Activated T-helper 9 cell treated with anti-CD3 and anti-CD28 coated beads, Interleukin-2, amount 50 U/mL, for 16 hours (primary cell): ENCODE data around the gene PRSS16.
"Not testable (repeated sequence)": the region's sequence is repeated elsewhere in the genome, so short reads cannot be mapped to it uniquely, and the experiment has no call there.

Experiments
- DNase-seq: peaks from one replicate; pipeline ENCODE4 v3.0.0-alpha.2; 2020; ENCODE audit warnings: low read depth

The PRSS16 gene

DNA sequence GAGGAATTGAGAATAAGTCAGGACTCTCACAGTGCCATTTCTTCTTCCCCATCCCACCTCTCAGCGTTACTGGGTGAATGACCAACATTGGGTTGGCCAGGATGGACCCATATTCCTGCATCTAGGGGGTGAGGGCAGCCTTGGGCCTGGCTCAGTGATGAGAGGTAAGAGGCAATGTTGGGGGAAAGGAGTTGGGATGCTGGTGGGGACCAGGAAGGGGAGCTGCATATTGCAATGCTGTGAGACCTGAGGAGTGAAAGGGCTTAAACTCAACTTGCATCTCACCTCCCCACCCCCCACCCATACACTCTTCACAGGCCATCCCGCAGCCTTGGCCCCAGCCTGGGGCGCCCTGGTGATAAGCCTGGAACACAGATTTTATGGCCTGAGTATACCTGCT lies 1.3 kb downstream of the PRSS16 start:
- no peak for DNase-seq

- no peak for DNase-seq
These were observed 3.0 kb downstream of the PRSS16 start for GRCh38 chr6:27250277-27251111.

- peak; percentile 59 for DNase-seq
These were observed 3.7 kb downstream of the PRSS16 start for GRCh38 chr6:27251112-27251605.

- peak; percentile 58 for DNase-seq
These were observed 4.2 kb downstream of the PRSS16 start for GRCh38 chr6:27251606-27252251.

DNA sequence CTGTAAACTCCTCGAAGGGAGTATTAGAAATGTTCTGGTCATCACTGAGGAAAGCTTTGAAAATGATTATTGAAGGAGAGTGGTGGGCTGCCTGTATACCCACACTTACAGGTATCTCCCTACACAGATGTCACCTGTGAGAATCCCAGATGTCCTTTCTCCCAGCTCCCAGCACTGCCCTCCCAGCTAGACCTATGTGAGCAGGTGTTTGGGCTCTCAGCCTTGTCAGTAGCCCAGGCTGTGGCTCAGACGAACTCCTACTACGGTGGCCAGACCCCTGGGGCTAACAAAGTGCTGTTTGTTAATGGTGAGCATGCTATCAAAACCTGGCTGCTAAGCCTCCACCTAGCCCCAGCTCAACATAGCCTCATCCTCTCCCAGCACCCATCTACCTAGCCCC lies 7.1 kb downstream of the PRSS16 start:
- DNase-seq, result no peak

- DNase-seq, result no peak
These were observed 8.4 kb downstream of the PRSS16 start for GRCh38 chr6:27255866-27256265.

DNA sequence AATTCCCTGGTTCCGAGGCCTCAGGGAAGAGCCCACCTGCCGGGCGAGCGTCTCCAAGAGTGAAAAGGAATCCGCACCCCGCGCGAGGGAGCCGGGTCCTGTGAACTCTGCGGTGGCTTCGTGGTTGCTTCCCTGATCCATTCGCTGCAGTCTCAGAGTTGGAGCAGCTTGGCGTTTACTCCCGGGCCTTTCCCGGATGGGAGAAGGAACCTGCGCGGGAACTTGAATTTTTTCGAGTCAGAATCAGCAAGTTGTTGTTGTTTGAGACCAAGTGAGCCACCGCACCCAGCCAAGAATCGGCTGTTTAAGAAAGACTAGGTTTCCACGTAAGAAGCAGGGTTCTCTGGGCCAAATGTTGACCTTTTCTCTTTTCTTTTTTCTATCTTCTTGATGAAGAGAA lies 12.9 kb downstream of the PRSS16 start:
- no peak for DNase-seq

GRCh38 chr6:27260836-27261375 lies 13.4 kb downstream of the PRSS16 start:
- DNase-seq, result no peak

GRCh38 chr6:27263886-27264285 lies 16.4 kb downstream of the PRSS16 start:
- DNase-seq, result no peak

GRCh38 chr6:27267003-27267402 lies 19.5 kb downstream of the PRSS16 start:
- DNase-seq, result not testable (repeated sequence)

DNA sequence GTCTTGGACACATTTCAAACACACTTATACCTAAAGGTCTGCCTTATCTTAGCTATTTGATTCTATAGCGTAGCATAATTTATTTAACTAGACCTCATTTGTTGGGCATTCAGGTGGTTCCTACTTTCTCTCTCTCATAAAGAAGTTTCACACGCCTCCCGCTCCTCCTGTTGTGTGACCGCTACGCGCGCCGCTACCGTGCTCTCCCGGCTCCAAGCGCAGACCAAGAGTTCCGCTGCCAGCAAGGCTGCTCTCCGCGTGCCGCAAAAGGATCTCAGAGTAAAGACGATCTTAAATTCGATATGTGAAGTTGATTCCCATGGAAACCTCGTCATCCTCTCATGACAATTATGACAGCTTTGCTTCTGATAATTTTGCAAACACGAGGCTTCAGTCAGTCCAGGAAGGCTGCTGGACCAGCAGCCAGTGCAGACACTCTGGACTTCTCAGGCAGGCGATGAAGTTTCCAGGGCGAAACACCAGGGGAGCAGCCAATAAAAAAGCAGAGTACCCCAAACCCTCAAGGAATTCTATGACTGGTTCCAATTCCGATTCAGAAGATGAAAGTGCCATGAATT lies 20.4 kb downstream of the PRSS16 start:
- DNase-seq, result no peak

DNA sequence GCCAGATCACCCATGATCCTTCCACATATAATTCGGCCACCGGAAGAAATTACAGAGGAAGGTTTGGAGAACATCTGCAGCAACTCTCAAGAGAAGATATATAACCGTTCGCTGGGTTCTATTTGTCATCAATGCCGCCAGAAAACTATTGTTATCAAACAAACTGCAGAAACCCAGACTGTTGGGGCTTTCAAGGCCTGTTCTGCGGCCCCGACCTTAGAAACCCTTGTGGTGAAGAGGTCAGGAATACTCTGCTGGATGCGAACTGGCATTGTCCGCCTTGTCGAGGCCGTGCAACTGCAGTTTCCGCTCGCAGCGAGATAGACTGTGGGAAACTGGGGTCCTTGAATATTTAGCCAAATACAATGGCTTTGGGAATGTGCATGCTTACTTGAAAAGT lies 21.3 kb downstream of the PRSS16 start:
- no peak for DNase-seq

GRCh38 chr6:27273783-27274182 lies 26.3 kb downstream of the PRSS16 start:
- no peak for DNase-seq

DNA sequence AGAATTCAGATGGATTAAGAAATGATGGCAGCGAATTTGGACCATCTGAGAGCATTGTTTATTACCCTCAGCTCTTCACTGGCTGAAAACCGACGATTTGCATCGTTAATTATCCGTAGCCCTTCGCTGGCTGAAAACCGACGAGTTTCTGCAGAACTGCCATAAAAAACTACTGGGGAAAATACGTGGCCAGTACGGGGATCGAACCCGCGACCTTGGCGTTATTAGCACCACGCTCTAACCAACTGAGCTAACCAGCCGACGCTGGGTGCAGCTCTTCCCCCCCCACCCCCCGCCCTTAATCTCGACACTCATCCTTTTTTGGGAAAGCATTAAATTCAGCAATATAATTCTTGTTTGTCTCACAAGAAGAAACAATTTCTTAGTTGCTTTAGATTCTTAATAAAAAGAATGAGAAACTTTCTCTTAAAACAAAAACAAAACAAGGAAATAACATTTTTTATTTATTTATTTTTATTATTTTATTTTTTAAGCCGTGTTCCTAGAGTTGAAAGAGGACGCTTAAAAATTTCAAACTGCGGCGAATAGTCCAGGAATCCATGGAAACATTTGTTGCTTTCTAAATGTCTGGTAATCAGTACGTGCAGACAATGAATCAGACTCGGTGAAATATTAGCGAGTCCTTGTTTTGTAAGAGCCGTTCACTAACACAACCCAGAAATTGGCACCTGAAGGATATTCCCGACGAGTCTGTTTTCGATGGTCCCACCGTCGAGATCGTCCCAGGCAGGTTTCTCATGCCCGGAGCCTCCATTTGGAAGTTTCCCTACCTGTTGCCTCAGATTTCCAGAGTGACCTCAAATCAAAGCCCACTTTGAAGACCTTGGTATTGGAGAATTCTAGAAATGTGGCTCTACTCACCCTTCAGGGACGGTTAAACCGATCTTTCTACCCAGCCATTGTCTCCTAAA lies 27.8 kb downstream of the PRSS16 start:
- DNase-seq, result no peak

DNA sequence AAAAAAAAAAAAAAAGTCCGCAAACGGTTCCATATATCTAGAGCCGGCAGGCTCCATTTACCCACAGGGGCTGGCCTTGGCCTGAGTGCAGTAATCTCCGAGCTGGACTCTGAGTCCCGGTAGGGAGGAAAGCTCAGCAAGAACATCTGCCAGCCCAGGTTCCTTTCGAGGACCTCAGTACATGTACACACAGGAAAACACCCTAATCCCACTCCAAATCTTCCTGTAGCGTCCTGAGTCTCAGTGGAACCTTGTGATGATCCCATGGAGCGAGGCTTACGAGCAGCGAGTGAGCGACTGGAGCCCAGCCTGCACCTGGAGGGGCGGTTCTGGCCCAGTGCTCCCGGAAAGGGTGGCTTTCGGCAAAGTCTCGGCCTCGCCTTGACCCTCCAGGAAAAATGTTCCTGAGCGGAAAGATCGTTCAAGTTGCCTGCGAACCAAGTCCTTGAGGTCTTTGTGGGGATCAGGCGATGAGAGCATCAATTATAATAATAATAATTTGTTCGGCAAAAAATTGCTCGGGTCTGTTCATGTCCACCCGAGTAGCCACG lies 32.1 kb downstream of the PRSS16 start:
- no peak for DNase-seq

DNA sequence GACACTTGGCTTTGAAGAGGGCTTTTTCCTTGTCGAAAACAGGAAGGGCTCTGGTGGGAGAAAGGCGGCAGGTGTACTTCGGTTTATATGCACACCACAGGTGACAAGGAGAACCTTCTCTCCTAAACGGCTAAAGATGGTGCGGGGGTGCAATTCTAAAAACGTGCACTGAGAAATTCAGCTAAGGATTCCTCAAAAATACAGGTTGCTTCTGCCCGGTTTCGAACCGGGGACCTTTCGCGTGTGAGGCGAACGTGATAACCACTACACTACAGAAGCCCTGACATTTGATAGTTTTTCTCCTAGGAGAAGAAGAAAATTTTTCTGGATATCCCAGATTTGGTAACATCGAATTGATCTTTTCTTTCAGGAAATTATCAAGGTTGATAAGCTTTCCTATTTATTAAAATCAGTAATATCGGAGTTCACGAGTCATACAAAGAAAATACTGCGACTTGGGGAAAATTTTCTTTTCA lies 32.6 kb downstream of the PRSS16 start:
- DNase-seq, result no peak

DNA sequence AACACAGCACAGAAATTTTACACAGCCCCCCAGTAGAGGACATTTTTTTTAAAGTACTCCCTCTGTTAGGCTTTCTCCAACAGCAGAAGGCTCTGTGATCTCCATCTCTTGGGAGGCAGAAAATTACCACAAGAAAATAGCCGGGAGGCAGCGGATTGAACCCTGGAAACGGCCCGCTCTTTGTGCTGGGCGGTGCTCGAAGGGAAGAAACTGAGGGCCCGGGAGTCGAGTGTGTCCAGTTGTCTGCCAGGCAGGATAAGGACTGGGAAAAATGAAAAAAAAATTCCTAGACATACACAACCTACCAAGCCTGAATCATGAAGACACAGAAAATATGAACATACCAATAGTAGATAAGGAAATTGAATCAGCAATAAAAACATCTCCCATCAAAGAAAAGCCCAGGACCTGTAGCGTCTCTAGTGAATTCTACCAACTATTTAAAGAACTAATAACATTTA lies 33.1 kb downstream of the PRSS16 start:
- DNase-seq, result no peak

DNA sequence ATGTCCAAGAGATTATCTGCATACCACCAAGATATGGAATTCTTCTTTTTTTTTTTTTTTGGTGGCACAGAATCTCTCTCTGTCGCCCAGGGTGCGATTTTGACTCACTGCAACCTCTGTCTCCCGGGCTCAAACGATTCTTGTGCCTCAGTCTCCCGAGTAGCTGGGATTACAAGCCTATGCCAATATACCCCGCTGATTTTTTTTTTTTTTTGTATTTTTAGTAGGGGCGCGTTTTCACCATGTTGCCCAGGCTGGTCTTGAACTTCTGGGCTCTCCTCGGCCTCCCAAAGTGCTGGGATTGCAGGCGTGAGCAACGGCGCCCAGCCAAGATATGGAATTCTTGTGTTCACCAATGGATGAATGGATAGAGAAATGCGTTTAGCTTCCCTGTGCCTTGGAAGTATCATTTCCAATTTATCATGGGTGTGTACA lies 33.6 kb downstream of the PRSS16 start:
- no peak for DNase-seq

- no peak for DNase-seq
These were observed 34.1 kb downstream of the PRSS16 start for GRCh38 chr6:27281569-27281968.

- DNase-seq, result no peak
These were observed 35.8 kb downstream of the PRSS16 start for GRCh38 chr6:27283279-27283678.

GRCh38 chr6:27286141-27286540 lies 38.6 kb downstream of the PRSS16 start:
- no peak for DNase-seq
